Ishikawa (cell line): ENCODE data around the gene ARHGAP26.

ENCODE experiments used
- CEBPB ChIP-seq: IDR thresholded peaks from 2 replicates; pipeline ENCODE4 v1.6.1; 2012
- CREB1 ChIP-seq: IDR thresholded peaks from 2 replicates; pipeline ENCODE4 v1.6.1; 2012; ENCODE audit warnings: low read depth
- EGR1 ChIP-seq: IDR thresholded peaks from 2 replicates; pipeline ENCODE4 v1.6.1; 2012
- EP300 ChIP-seq: IDR thresholded peaks from 2 replicates; pipeline ENCODE4 v1.6.1; 2012; ENCODE audit warnings: borderline replicate concordance
- FOXM1 ChIP-seq: IDR thresholded peaks from 2 replicates; pipeline ENCODE4 v1.6.1; 2012; ENCODE audit warnings: low read depth, borderline replicate concordance
- MAX ChIP-seq: IDR thresholded peaks from 2 replicates; pipeline ENCODE4 v1.6.1; 2012
- NFIC ChIP-seq: IDR thresholded peaks from 2 replicates; pipeline ENCODE4 v1.6.1; 2012
- RAD21 ChIP-seq: IDR thresholded peaks from 2 replicates; pipeline ENCODE4 v1.6.1; 2012; ENCODE audit warnings: low read depth
- REST ChIP-seq: IDR thresholded peaks from 2 replicates; pipeline ENCODE4 v1.6.1; 2012; ENCODE audit warnings: low read depth, mild to moderate bottlenecking
- TAF1 ChIP-seq: IDR thresholded peaks from 2 replicates; pipeline ENCODE4 v1.6.1; 2012; ENCODE audit warnings: low read depth, mild to moderate bottlenecking
- TCF12 ChIP-seq: IDR thresholded peaks from 2 replicates; pipeline ENCODE4 v1.6.1; 2012; ENCODE audit warnings: low read depth
- TEAD4 ChIP-seq: IDR thresholded peaks from 2 replicates; pipeline ENCODE4 v1.6.1; 2012
- USF1 ChIP-seq: IDR thresholded peaks from 2 replicates; pipeline ENCODE4 v1.6.1; 2012
- YY1 ChIP-seq: IDR thresholded peaks from 2 replicates; pipeline ENCODE4 v1.6.1; 2012; ENCODE audit warnings: low read depth
- ZBTB7A ChIP-seq: IDR thresholded peaks from 2 replicates; pipeline ENCODE4 v1.6.1; 2012; ENCODE audit warnings: low read depth

The ARHGAP26 gene

GRCh38 chr5:142961440-142962173 is 191.4 kb downstream of the ARHGAP26 start:
- no peak for TF ChIP-seq ZBTB7A
- no peak for TF ChIP-seq EGR1
- TF ChIP-seq RAD21: no peak
- no peak for TF ChIP-seq MAX
- TF ChIP-seq TCF12: no peak
- TF ChIP-seq CEBPB: no peak
- no peak for TF ChIP-seq TEAD4
- no peak for TF ChIP-seq EP300
- TF ChIP-seq REST: no peak
- no peak for TF ChIP-seq FOXM1
- no peak for TF ChIP-seq CREB1
- TF ChIP-seq USF1: no peak
- no peak for TF ChIP-seq YY1
- TF ChIP-seq NFIC: no peak
- TF ChIP-seq TAF1: no peak

GRCh38 chr5:142962174-142962533 is 192.0 kb downstream of the ARHGAP26 start:
- TF ChIP-seq MAX (no peak), FOXM1 (no peak), CEBPB (no peak), EGR1 (no peak), RAD21 (no peak)

- TF ChIP-seq RAD21: peak; percentile 7; the same call in 1 of the 2 replicates
Measured at GRCh38 chr5:142965258-142966120, 195.3 kb downstream of the ARHGAP26 start.

DNA sequence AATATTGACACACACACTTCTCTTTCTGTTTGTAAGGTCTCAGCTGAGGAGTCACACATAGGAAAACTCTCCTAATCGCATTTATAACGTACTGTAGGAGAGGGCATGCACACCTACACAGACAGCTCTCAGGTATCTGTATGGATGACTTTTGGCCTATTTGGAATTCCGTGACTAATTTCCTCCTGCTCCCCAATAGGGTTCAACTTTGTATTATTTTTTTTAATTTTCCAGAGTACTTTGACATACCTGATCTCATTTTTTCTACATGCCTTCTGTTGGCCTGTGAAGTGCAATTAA is 195.9 kb downstream of the ARHGAP26 start:
- TF ChIP-seq TEAD4: no peak
- no peak for TF ChIP-seq EP300
- TF ChIP-seq EGR1: no peak
- TF ChIP-seq YY1: no peak
- no peak for TF ChIP-seq FOXM1
- TF ChIP-seq TAF1: no peak
- no peak for TF ChIP-seq RAD21
- TF ChIP-seq TCF12: no peak
- no peak for TF ChIP-seq CEBPB
- no peak for TF ChIP-seq CREB1
- TF ChIP-seq USF1: no peak
- no peak for TF ChIP-seq REST
- TF ChIP-seq MAX: no peak
- no peak for TF ChIP-seq NFIC
- TF ChIP-seq ZBTB7A: no peak

DNA sequence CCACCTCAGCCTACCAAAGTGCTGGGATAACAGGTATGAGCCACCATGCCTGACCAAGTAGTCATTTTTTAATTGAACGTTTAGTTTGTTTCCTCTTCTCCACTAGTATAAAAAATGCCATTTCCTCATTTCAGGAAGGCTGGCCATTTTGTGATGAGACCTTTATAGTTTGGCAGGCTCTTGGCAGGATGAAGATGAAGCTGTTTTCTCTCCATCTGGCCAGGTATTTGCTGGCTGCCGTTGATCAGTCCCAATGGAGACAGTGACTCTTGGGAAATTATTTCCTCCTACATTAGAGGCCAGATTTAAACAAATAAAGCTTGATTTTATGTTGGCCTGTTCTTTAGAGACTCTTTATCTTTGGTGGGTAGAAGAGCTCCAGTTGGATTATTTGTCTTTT is 199.0 kb downstream of the ARHGAP26 start:
- TF ChIP-seq TCF12: no peak
